ENCODE measurements around the gene CLEC2B.

The CLEC2B gene

GRCh38 chr12:9909724-9910123 lies 40.6 kb upstream of the CLEC2B start:
- no peak for TF ChIP-seq EZH2 (IDR thresholded peaks at IDR 0.05; ENCODE audit: borderline replicate concordance, low read length)
- no peak for TF ChIP-seq CTCF (IDR thresholded peaks at IDR 0.05; ENCODE audit: low read length)
- no peaks in the 10 kb centered on the region for H3K9me2 ChIP-seq (ENCODE audit: low read depth, low read length)
- no peak overlapping the region for H3K4me3 ChIP-seq (ENCODE audit: low read depth, low read length, poor library complexity, severe bottlenecking)
- no peaks in the 10 kb centered on the region for H3K4me1 ChIP-seq (ENCODE audit: insufficient read depth, low read length, severe bottlenecking)
- no peak overlapping the region for H3K27ac ChIP-seq (ENCODE audit: low read depth, low read length, poor library complexity, severe bottlenecking)
- no peak overlapping the region for H3K4me2 ChIP-seq (ENCODE audit: low read length)
- H3K79me2 ChIP-seq (ENCODE audit: insufficient read depth, low read length) = no peaks in the 10 kb centered on the region
- H4K20me1 ChIP-seq (ENCODE audit: insufficient read depth, low read length) = no peaks in the 10 kb centered on the region
- peaks cover 4% of the 10 kb centered on the region; the same call in 1 of the 2 replicates for H3K9me3 ChIP-seq (ENCODE audit: low read length)
- H3K9ac ChIP-seq (ENCODE audit: low read length) = no peak overlapping the region
- H3K27me3 ChIP-seq (ENCODE audit: insufficient read depth, low read length) = no peaks in the 10 kb centered on the region
- no peaks in the 10 kb centered on the region for H3K36me3 ChIP-seq (ENCODE audit: insufficient read depth, low read length)
- no peak overlapping the region for H2AFZ ChIP-seq (ENCODE audit: low read length)
- H3F3A ChIP-seq (ENCODE audit: insufficient read depth, low read length) = no peaks in the 10 kb centered on the region

GRCh38 chr12:9908350-9908749 lies 39.2 kb upstream of the CLEC2B start:
- TF ChIP-seq EZH2 (IDR thresholded peaks at IDR 0.05; ENCODE audit: borderline replicate concordance, low read length) = no peak
- TF ChIP-seq CTCF (IDR thresholded peaks at IDR 0.05; ENCODE audit: low read length) = no peak
- H3K9me3 ChIP-seq (ENCODE audit: low read length) = peaks cover 4% of the 10 kb centered on the region; the same call in 1 of the 2 replicates

GRCh38 chr12:9907769-9908168 lies 38.6 kb upstream of the CLEC2B start:
- Histone ChIP-seq H3K36me3 (ENCODE audit: insufficient read depth, low read length) (no peaks in the 10 kb centered on the region), H3K4me2 (ENCODE audit: low read length) (no peak overlapping the region), H3K27me3 (ENCODE audit: insufficient read depth, low read length) (no peaks in the 10 kb centered on the region), H3K9me3 (ENCODE audit: low read length) (peaks cover 4% of the 10 kb centered on the region; the same call in 1 of the 2 replicates), H3K27ac (ENCODE audit: low read depth, low read length, poor library complexity, severe bottlenecking) (no peak overlapping the region), H3K4me3 (ENCODE audit: low read depth, low read length, poor library complexity, severe bottlenecking) (no peak overlapping the region), H3F3A (ENCODE audit: insufficient read depth, low read length) (no peaks in the 10 kb centered on the region), H3K79me2 (ENCODE audit: insufficient read depth, low read length) (no peaks in the 10 kb centered on the region), H3K9ac (ENCODE audit: low read length) (no peak overlapping the region), H3K4me1 (ENCODE audit: insufficient read depth, low read length, severe bottlenecking) (no peaks in the 10 kb centered on the region), H3K9me2 (ENCODE audit: low read depth, low read length) (no peaks in the 10 kb centered on the region), H4K20me1 (ENCODE audit: insufficient read depth, low read length) (no peaks in the 10 kb centered on the region), H2AFZ (ENCODE audit: low read length) (no peak overlapping the region)
- TF ChIP-seq EZH2 (IDR thresholded peaks at IDR 0.05; ENCODE audit: borderline replicate concordance, low read length) (no peak), CTCF (IDR thresholded peaks at IDR 0.05; ENCODE audit: low read length) (no peak)

More at GRCh38 chr12:9908350-9908749, 39.2 kb upstream of the CLEC2B start:
- no peaks in the 10 kb centered on the region for H3K4me1 ChIP-seq (ENCODE audit: insufficient read depth, low read length, severe bottlenecking)
- H4K20me1 ChIP-seq (ENCODE audit: insufficient read depth, low read length) = no peaks in the 10 kb centered on the region
- H2AFZ ChIP-seq (ENCODE audit: low read length) = no peak overlapping the region
- H3K4me3 ChIP-seq (ENCODE audit: low read depth, low read length, poor library complexity, severe bottlenecking) = no peak overlapping the region
- H3K27me3 ChIP-seq (ENCODE audit: insufficient read depth, low read length) = no peaks in the 10 kb centered on the region
- no peak overlapping the region for H3K9ac ChIP-seq (ENCODE audit: low read length)
- no peaks in the 10 kb centered on the region for H3K36me3 ChIP-seq (ENCODE audit: insufficient read depth, low read length)
- H3K79me2 ChIP-seq (ENCODE audit: insufficient read depth, low read length) = no peaks in the 10 kb centered on the region
- no peaks in the 10 kb centered on the region for H3K9me2 ChIP-seq (ENCODE audit: low read depth, low read length)
- no peak overlapping the region for H3K27ac ChIP-seq (ENCODE audit: low read depth, low read length, poor library complexity, severe bottlenecking)
- H3K4me2 ChIP-seq (ENCODE audit: low read length) = no peak overlapping the region
- H3F3A ChIP-seq (ENCODE audit: insufficient read depth, low read length) = no peaks in the 10 kb centered on the region

Data from OCI-LY1 (cell line).